Coronary artery (tissue), 2 donors: Measurements from ENCODE around the gene ZNF438.

Experiments
- DNase-seq: peaks from one replicate; pipeline ENCODE4 v3.0.0-alpha.2; 2017; ENCODE audit warnings: low spot score
- H3K27ac ChIP-seq, 2 donors: fragments of 200-600 bp; sonication (generic); one replicate each; pipeline ENCODE4 v1.5.1; 2016 to 2019
- H3K4me3 ChIP-seq: fragments of 200-600 bp; sonication (generic); 2 replicates; pipeline ENCODE4 v1.5.1; 2016; ENCODE audit warnings: mild to moderate bottlenecking, moderate library complexity
- CTCF ChIP-seq: fragments of 200-600 bp; sonication (generic); IDR thresholded peaks from one replicate; pipeline ENCODE4 v1.5.1; 2019; ENCODE audit warnings: antibody characterized with exemption

Gene ZNF438

GRCh38 chr10:30813872-30814481 is 217.7 kb downstream of the ZNF438 start:
- no peak for DNase-seq
- peak overlapping the region in 1 of 2 donors; percentile 89 for H3K27ac ChIP-seq
- no peak for TF ChIP-seq CTCF
- H3K4me3 ChIP-seq: no peak overlapping the region

GRCh38 chr10:30812018-30812851 is 219.4 kb downstream of the ZNF438 start:
- no peak for TF ChIP-seq CTCF

GRCh38 chr10:30811276-30812017 is 220.2 kb downstream of the ZNF438 start:
- no peak for DNase-seq
- Histone ChIP-seq H3K4me3 (no peak overlapping the region), H3K27ac (peak overlapping the region; percentile 42 to 89)
- no peak for TF ChIP-seq CTCF

More at GRCh38 chr10:30812018-30812851, 219.4 kb downstream of the ZNF438 start:
- DNase-seq: peak; percentile 81
- Histone ChIP-seq H3K27ac (peak overlapping the region; percentile 42 to 89), H3K4me3 (peak overlapping the region; percentile 53)

- no peak for DNase-seq
- peak overlapping the region in 1 of 2 donors; percentile 89 for H3K27ac ChIP-seq
- H3K4me3 ChIP-seq: no peak overlapping the region
- no peak for TF ChIP-seq CTCF
These were observed 221.2 kb downstream of the ZNF438 start for GRCh38 chr10:30810416-30810815.

- peak overlapping the region in 1 of 2 donors; percentile 49 for H3K27ac ChIP-seq
- no peak for TF ChIP-seq CTCF
- no peak overlapping the region for H3K4me3 ChIP-seq
- DNase-seq: no peak
These were observed 224.8 kb downstream of the ZNF438 start for GRCh38 chr10:30806850-30807249.

GRCh38 chr10:30805061-30805460 is 226.6 kb downstream of the ZNF438 start:
- peak overlapping the region in 1 of 2 donors; percentile 82 for H3K27ac ChIP-seq
- DNase-seq: no peak

More at GRCh38 chr10:30805061-30805460, 226.6 kb downstream of the ZNF438 start:
- no peak overlapping the region for H3K4me3 ChIP-seq
- no peak for TF ChIP-seq CTCF
